Ovary (tissue), 3 donors: ENCODE results near the gene FNDC11.

Experiments
- CTCF ChIP-seq, 3 donors: fragments of 450-650 bp in 2 of 3; fragments of 200-600 bp in 1 of 3; IDR thresholded peaks; one replicate each; pipeline versions ENCODE4 v1.5.1 to v1.8.0; 2016 to 2022; ENCODE audit warnings: antibody characterized with exemption in 3 of 3, mild to moderate bottlenecking in 1 of 3
- POLR2A ChIP-seq: fragments of 450-650 bp; IDR thresholded peaks from one replicate; pipeline ENCODE4 v1.6.1; 2017; ENCODE audit warnings: antibody characterized with exemption, mild to moderate bottlenecking, moderate library complexity
- donor health status: DM: no; HTN: no; CAD: no.

DNA sequence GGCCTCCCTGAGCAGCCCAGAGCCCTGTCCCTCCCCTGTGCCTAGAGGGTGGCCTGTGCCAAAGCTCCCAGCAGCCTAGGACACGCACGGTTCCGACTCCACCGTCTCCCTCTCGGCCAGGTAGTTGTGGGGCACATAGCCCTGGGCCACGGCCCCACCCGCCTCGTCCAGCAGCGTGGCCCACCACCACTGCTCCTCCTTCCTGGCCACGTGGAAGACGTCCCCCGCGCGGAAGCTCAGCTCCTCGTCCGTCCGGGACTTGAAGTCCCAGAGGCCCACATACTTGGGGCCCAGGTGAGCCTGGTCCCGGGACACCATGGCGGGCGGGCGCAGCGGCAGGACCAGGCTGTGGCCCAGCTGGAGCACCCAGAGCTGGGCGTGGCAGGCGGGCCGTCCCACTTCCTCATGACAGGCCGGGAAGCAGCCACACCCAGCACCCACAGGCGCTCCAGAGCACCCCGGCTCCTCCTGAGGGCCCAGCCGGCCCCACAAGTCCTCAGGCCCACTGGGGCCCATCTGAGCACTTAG lies 16.9 kb upstream of the FNDC11 start, which contains the start of gene PTK6:
- TF ChIP-seq POLR2A (no peak), CTCF (IDR thresholded peaks at IDR 0.05) (no peak)
